HG02763 (cell line): ENCODE data around the gene FOXN3.

ENCODE experiments used
- ATAC-seq: cut with Tn5 transposase; IDR thresholded peaks from one replicate; pipeline ENCODE4 v1.9.1; 2021; ENCODE audit warnings: mild to moderate bottlenecking, moderate library complexity; ENCODE audit not compliant: unreplicated experiment

Gene FOXN3, protein sequence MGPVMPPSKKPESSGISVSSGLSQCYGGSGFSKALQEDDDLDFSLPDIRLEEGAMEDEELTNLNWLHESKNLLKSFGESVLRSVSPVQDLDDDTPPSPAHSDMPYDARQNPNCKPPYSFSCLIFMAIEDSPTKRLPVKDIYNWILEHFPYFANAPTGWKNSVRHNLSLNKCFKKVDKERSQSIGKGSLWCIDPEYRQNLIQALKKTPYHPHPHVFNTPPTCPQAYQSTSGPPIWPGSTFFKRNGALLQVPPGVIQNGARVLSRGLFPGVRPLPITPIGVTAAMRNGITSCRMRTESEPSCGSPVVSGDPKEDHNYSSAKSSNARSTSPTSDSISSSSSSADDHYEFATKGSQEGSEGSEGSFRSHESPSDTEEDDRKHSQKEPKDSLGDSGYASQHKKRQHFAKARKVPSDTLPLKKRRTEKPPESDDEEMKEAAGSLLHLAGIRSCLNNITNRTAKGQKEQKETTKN

DNA sequence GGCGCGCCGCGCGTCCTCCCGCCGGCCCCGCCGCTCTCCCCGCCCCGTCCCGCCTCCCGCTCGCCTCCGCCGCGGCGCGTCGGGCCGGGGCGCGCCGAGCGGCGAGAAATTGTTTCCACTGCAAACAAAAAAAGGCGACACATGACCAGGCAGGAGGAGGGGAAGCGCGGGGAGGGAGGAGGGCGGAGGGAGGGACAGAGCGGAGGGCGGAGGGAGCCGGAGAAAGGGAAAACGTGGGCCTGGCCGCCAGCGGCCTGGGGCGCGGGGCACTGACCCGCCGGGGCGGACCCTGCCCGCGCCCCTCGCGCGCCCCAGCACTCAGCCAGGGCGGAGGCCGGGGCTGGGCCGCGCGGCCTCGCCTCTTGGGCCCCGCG is at the start of gene FOXN3:
TSS of gene FOXN3 (minus strand) at position 143 of the 374 bp plus-strand sequence. CDS start 4,757 bp downstream, outside the sequence.
- ATAC-seq = peak; percentile 53

DNA sequence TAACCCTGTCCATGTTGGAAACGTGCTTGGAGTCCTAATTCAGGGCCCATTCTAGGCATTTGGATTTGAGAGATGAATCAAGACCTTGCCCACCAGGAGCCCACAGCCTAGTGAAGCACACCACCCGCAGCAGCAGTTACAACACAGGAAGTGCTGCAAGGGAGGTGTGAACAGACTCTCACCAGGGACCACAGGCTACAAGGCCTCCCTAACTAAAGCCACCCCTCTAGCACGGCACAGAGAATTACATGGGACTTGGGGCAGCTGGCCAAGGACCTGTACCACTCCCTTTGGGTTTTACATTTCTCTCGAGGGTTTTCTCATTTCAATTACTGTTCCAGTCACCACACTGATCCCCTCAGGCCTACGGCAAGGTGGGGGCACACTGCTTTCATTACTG is 49.5 kb upstream of the FOXN3 start:
- ATAC-seq = no peak

DNA sequence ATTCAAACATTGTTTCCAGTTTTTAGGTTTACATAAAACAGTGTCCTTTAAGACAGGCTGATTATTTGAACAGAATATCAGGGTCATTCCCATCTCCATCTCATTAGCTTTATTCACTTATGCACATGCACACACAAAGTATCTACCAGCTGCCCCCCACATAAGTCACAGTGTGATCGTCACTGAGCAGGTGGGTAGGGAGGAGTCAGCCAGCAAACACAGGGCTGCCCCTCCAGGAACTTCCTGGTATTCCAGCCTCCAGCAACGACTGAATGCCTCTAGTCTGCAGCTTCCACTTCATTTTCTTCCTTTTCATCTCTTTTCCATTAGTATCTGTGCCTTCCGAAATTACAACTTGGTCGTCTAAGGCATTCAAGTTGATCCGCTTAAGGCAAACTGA is 48.8 kb upstream of the FOXN3 start:
- ATAC-seq = no peak

DNA sequence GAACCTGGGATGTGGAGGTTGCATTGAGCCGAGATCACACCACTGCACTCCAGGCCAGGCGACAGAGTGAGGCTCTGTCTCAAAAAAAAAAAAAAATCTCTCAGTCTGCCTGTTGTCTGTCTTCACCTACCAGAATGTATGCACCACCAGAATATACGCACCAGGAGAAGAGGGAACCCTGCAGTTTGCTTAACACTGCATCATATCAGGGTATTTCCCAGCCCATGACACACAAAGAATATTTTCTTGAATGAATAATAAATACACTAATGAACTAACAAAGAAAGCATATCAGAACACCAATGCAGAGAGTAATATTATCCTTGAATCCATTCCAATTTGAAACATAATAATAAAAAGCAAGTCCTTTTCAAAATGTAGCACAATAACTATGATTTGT is 44.2 kb upstream of the FOXN3 start:
- no peak for ATAC-seq

DNA sequence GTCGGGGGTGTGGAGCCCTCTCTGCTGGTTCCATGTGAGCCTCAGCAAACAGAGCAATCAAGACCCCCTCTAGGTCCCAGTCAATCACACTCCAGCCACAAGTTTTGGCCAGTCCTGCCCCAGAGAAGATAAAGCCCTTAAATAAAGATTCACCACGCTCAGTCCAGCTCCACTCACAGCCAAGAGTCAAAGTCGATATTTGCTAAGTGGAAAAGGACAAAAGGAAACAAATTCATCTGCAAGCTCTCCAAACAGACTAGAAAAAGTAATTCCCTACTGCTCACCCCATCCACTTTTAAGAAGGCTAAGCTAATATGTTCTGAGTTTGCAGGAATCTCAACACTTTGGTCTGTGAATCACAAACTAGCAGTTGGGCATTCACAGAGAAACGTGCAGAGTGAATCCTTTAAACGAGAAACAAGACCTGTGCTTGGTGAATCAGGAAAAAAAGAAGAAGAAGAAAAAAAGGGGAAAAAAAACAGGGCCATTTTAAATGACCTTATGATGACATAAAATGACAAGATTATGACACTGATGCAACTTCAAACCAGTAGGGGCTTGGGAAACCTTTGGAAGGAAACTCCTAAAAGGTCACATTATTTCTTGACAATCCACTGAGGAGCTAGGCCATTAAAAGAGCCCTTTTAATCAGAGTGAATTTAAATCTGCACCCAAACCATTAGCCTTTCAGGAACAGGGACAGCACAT is 41.8 kb upstream of the FOXN3 start:
- no peak for ATAC-seq

DNA sequence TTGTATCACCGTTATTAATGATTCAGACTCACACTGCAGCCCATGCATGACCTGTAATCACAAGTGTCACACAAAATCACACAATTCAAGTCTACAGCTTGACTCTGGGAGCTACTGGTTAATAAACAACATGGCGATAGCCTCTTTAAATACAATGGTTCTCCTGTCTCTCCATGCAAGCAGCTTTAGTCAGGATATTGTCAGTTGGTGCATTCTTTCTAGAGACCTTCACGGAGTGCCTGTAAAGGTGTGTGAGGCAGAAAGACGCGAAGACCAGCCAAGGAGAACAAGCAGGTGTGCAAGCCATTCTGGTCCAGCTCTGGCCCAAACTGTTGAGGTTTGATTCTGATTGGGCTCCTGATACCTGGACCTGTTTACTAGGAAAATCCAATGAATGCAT is 40.0 kb upstream of the FOXN3 start:
- no peak for ATAC-seq

DNA sequence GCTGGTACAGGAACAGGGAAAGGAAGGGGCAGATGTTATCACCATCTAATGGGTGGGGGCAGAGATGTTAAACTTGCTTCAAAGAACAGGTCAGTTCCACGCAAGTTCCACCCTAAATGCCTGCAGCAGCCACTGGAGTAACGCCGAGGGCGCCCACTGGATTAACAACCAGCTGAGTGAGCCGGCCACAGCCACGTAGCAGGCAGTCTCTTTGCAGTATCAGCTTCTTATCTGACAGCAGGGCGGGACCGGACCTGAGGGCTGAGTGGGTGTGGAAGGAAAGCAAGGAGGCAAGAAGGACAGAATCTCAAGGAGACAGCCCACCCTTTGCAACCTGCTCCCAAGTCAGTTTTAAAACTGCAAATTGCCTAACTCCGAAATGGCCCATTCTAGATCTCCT is 38.4 kb upstream of the FOXN3 start:
- no peak for ATAC-seq

DNA sequence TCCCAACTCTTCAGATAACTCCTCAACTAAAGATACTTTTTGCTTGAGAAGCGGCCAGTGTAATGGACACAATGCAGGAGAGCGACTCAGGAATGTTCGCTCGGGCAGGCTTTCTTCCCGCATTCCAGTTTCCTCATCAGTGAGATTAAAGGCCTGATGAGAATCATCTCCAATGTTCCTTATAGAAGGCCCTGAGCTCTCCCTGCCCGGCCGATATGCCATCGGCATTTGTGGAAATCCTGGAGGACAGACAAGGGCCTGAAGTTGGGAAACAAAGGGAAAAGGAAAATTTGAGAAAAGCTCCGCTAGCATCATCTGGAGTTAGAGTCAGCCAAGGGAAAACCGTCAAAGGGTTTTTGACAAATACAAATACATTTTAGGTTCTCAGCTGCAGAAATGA is 38.0 kb upstream of the FOXN3 start:
- no peak for ATAC-seq

DNA sequence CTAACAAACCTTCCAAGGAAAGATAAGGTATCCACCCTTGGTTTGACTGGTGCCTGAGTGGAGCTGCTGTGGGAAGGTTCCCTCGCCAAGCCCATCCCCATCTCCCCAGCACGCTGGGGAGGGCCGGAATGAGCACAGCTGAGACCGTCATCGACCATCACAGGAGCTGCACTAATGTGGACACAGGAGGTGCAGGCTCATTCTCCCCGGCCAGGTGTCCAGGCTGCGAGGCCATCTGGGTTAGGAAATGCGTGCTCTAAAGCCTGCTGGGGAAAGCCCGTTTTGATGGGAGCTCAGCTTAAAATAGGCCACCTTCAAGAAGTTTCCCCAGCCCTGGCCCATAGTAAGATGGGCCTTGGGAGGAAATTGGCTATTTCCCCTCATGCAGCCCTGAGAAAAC is 35.2 kb upstream of the FOXN3 start:
- no peak for ATAC-seq

DNA sequence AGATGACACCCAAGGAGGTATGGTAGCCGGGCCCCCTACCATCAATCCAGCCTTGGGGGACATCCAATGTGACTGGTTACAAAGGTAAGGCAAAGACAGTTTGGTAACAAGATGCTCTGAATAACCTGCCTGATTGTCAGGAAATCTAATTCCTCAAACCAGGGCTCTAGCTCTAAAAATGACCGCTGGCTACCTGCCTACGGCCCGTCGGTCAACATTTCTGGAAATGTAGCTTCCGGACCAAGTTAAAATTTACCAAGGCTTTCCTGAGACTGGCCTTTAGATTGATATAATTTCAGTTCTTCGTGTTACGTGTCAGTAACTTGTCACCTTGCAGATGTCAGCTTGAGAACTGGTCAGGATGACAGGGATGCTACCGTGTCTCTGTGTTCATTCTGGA is 34.2 kb upstream of the FOXN3 start:
- ATAC-seq = no peak

DNA sequence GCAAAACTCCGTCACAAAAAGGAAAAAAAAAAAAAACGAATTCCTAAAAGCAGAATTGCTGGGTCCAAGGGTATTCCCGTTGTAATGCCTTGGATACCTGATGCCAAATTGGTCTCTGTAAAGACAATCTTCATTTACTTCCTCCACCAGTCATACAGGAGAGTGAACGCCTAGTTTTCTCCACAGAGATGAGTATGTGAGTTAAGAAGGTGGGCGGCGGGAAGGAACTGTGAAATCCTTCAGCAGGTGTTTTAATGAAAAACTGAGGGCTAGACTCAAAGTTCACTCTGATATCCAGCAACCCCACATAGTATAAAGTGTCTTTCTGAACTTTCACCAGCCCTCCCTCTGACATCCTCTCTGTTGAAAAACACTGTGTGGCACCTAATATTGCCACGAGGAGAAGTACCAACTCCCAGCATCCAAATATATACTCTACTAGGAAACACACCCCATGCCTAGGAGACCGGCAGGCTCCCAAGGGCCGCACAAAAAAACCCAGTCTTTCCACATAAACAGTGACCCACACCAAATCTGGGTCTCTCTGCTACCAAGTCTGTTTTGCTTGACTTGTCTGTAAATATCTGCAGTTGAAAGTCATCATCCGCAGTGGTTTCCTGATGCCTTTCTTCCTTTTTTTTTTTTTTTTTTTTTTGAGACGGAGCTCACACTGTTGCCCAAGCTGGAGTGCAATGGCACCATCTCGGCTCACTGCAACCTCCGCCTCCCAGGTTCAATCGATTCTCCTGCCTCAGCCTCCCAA is 30.3 kb upstream of the FOXN3 start:
- no peak for ATAC-seq

DNA sequence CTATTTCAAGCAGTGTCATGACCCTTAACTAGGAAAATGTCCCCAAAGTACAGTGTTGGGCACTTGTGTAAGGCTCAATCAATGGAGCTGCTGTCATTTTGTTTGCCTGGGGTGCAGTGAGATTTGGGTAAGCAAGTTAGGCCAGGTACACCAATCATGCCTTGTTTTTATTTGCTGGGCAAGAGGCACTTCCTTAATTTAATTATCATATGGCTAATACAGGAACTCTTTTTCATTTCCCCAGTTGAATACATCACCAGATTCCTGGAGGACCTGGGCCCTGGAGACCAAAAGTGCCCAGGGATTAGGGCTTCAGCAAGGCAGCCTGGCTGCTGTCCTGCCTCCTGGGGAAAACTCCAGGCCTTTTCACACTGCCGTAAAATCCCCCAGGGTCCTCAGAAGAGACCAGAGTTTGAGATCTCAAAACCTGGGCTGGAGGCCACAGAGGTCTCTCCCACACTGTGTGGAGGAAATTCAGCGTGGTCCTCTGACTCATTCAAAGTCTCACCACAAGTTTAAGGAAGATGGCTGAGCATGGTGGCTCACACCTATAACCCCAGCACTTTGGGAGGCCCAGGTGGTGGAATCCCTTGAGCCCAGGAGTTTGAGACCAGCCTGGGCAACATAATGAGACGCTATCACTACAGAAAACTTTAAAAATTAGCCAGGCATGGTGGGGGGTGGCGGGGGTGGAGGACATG is 28.4 kb upstream of the FOXN3 start:
- ATAC-seq = no peak

DNA sequence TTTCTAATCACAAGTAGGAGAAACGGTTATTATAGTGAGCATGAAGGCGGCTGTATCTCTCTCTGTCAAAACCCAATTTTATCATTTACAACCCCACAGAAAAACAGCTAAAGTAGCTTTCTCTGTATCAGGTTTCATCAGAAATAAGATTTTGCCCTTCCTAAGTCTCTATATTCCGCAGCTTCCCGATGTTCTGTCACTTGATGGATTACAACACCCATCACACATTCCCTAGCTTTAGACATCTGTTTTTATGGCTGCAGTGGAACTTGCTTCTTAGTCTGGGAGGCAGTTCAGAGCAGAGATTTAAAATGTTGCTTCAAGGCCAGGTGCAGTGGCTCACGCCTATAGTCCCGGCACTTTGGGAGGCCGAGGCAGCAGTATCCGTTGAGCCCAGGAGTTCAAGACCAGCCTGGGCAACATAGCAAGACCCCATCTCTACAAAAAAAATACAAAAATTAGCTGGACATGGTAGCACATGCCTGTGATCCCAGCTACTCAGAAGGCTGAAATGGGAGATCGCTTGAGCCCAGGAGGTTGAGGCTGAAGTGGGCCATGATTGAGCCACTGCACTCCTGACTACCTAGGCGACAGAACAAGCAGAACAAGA is 27.6 kb upstream of the FOXN3 start:
- ATAC-seq = no peak

DNA sequence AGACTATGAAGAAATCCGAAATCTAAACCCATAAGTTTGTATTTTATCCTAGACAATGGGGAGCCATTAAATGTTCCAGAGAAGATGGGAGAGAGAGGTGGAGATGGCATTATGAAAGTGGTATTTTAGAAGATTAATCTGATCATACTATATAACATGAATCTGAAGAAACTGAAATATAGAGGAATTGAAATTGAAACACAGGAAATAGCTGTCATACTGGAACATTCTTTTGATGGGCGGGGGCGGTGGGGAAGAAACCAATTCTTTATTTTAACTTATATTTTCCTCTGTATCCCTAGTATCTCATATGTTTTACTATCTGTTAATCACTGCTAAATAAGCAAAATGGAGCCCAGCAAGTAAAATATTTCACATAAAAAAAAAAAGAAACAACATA is 27.0 kb upstream of the FOXN3 start:
- no peak for ATAC-seq

DNA sequence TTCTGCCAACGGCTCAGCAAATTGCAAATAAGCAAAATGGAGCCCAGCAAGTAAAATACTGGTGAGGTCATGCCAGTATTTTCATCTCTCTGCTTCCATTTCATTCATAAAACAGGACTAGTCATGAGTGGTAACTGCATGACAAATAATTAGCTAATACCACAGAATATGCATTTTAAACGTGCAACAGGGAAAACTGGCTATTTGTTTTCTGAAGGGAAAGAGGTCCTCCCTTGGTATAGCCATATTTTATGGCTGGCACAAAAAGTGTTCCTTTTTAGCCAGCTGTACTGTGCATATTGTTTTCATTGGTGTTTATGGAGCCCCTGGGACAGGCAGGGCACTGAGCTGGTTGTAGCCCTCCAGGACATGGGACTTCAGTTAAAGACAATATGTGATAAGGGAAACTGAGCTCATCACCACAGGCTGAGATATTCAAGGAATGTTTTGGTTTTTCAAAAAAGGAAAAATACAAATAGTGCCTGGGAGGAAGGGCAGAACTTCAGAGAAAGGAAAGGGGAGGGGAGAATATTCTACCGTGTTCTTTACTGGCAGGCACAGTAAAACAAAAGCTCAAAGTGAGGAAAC is 26.1 kb upstream of the FOXN3 start:
- no peak for ATAC-seq

DNA sequence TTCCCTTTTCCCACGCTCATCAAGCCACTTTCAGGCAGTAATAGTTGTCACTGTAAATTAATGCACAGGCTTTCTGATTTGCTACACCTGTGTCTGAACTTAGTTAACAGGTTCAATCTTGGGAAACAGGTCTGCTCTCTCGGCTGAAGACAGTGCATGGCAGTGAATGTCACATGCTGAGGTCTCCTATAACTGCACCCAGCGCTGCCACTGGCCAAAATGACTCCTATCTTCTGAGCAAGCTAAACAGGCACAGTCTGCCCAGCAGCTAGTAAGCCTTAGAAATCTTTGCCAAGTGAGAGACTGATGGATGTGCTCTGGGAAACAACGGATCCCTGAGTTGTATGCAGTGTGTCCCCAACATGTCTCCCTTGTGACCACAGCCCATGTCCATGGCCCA is 25.2 kb upstream of the FOXN3 start:
- no peak for ATAC-seq

DNA sequence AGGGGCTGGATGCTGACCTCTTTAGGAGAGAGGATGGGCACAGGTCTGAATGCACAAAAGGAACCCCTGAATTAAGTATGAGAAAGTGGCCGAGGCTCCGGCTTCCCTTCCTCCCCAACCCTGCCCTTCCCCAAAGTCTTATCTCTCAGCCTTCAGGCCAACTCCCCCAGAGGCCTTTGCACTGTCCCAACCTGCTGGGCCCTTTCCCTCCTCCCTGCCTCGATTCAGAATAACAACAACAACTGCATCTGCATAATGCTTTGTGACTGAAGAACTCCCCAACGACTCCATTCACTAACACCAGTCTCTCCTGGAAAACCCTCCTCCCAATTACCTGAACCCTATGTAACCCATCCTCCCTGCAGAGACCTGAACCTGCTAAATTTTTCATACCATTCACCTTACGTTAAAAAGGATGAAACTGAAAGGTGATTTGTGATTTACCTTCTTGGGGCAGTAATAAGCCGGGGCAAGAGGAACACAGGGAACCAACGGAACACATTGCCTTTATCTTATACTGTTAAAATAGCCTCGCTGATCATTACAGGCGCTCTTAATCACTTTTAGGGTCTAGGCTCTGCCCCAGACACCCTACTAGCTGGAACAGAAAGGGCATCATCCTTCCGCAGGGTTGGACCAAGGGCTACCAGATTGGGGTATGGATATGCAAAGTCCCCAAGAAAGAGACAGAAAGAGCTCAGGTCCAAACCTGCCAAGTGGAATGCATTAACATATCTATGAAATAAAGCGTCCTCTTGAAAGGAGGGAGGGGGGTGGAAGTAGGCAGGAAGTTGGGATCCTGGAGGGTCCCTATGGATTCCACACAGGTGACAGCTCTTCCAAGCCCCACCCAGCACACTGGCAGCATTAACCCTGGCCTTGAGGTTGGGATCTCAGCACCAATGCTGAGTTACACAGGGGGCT is 24.2 kb upstream of the FOXN3 start:
- ATAC-seq = no peak

DNA sequence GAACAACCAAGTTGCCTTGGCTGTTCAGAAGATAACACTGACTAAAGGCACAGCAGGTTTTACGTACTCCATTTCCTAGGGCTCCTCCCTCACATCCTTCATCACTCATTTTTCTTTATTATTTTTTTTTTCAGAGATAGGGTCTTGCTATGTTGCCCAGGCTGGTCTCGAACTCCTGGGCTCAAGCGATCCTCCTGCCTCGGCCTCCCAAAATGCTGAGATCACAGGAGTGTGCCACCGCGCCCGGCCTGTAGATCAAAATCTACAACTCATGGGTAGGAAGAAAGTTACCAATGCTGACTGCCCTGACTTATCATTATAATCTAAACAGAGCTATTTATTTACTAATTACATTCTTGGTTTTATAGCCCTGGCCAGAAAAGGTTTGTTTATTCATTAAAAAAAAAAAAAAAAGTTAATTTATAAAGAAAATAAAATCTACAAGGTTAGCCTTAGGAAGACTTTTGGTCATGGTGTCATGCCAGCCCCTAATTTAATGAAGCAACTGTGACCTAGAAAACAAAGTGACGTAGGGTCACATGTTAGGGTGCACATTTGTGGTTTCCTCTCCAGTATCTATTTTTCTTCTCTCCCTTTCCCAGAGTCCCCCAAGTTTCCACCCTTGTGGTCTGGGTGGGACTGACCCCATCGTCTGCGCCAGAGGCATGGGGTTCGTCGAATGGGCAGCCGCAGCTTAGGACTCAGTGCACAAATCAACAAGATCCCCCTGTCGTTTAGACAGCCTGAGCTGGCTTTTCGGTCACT is 19.0 kb upstream of the FOXN3 start:
- no peak for ATAC-seq
